ENCODE measurements around the gene BBS4.

GRCh38 chr15:72783640-72784455 lies 97.8 kb downstream of the BBS4 start, which contains the start of gene ADPGK:
- TF ChIP-seq, protein P1, sequence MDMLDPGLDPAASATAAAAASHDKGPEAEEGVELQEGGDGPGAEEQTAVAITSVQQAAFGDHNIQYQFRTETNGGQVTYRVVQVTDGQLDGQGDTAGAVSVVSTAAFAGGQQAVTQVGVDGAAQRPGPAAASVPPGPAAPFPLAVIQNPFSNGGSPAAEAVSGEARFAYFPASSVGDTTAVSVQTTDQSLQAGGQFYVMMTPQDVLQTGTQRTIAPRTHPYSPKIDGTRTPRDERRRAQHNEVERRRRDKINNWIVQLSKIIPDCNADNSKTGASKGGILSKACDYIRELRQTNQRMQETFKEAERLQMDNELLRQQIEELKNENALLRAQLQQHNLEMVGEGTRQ (IDR thresholded peaks at IDR 0.05; ENCODE audit: low read depth, low read length): peak; percentile 63
- TF ChIP-seq RAD21 (IDR thresholded peaks at IDR 0.05; ENCODE audit: low read length) (peak; percentile 69), CEBPB (IDR thresholded peaks at IDR 0.05; ENCODE audit: low read depth, low read length) (peak; percentile 24; the same call in 1 of the 2 replicates), CHD1 (IDR thresholded peaks at IDR 0.05; ENCODE audit: low read depth, low read length) (no peak), MAFK (IDR thresholded peaks at IDR 0.05; ENCODE audit: low read depth, low read length) (no peak), POLR2A (IDR thresholded peaks at IDR 0.05; ENCODE audit: low read depth, low read length) (peak; percentile 86), MAZ (IDR thresholded peaks at IDR 0.05; ENCODE audit: borderline replicate concordance, low read depth, low read length) (peak; percentile 100), RFX5 (IDR thresholded peaks at IDR 0.05; ENCODE audit: low read depth, low read length) (no peak)
- TF ChIP-seq, protein P2, sequence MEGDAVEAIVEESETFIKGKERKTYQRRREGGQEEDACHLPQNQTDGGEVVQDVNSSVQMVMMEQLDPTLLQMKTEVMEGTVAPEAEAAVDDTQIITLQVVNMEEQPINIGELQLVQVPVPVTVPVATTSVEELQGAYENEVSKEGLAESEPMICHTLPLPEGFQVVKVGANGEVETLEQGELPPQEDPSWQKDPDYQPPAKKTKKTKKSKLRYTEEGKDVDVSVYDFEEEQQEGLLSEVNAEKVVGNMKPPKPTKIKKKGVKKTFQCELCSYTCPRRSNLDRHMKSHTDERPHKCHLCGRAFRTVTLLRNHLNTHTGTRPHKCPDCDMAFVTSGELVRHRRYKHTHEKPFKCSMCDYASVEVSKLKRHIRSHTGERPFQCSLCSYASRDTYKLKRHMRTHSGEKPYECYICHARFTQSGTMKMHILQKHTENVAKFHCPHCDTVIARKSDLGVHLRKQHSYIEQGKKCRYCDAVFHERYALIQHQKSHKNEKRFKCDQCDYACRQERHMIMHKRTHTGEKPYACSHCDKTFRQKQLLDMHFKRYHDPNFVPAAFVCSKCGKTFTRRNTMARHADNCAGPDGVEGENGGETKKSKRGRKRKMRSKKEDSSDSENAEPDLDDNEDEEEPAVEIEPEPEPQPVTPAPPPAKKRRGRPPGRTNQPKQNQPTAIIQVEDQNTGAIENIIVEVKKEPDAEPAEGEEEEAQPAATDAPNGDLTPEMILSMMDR (conservative IDR thresholded peaks at IDR 0.05; ENCODE audit: low read depth, low read length): peak; percentile 74
- TF ChIP-seq, protein P3, sequence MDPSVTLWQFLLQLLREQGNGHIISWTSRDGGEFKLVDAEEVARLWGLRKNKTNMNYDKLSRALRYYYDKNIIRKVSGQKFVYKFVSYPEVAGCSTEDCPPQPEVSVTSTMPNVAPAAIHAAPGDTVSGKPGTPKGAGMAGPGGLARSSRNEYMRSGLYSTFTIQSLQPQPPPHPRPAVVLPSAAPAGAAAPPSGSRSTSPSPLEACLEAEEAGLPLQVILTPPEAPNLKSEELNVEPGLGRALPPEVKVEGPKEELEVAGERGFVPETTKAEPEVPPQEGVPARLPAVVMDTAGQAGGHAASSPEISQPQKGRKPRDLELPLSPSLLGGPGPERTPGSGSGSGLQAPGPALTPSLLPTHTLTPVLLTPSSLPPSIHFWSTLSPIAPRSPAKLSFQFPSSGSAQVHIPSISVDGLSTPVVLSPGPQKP (IDR thresholded peaks at IDR 0.05; ENCODE audit: borderline replicate concordance, low read depth, low read length): 0 out of 2 replicates have a peak, but pooled peaks have one; percentile 45
